GM12878 (cell line): ENCODE data around the gene CRAMP1. TPM values are rescaled to one million over a fixed set of nuclear protein-coding genes. Genes with fewer than 3 reads are reported as not detected.

Experiments
- ATAC-seq: fragments of 200-7000 bp; cut with Tn5 transposase; 3 replicates; pipeline ENCODE4 v1.9.1; 2020; ENCODE audit warnings: mild to moderate bottlenecking, moderate library complexity
- BruUV-seq: library from RNA; stranded (reverse); fragments of 400-500 nt; replicated peaks from 2 replicates; lab custom pipeline; 2021; lab: Mats Ljungman, UMichigan
- CTCF ChIA-PET: fragments of 300-600 bp; sonication (Branson Sonifier 250); formaldehyde crosslinking; extraction: SDS; loops from one replicate; lab custom pipeline; 2021; ENCODE audit warnings: inconsistent platforms; lab: Yijun Ruan, JAX
- POLR2A ChIA-PET: fragments of 350-600 bp; formaldehyde crosslinking; extraction: SDS; loops from one replicate; lab custom pipeline; 2021; ENCODE audit warnings: inconsistent platforms; lab: Charles Lee
- RAD21 ChIA-PET: fragments of 300-600 bp; sonication (Branson Sonifier 250); formaldehyde crosslinking; loops from one replicate; lab custom pipeline; 2023; ENCODE audit warnings: antibody characterized with exemption; ENCODE audit not compliant: unreplicated experiment; lab: Charles Lee
- SMC1A ChIA-PET: fragments of 300-600 bp; sonication (Branson Sonifier 250); formaldehyde crosslinking; loops from one replicate; lab custom pipeline; 2023; ENCODE audit not compliant: unreplicated experiment, uncharacterized antibody; lab: Charles Lee
- DNase-seq: peaks from one replicate; pipeline ENCODE4 v3.0.0-alpha.2; 2011; ENCODE audit warnings: low read depth, low spot score
- FAIRE-seq: peaks from 3 replicates; lab custom pipeline; 2011; peaks lifted over from hg19 to GRCh38; lab: Jason Lieb, UNC
- H2AFZ ChIP-seq: 2 replicates; pipeline ENCODE4 v1.6.0; 2011; ENCODE audit warnings: low read depth, low read length, control low read depth; ENCODE audit not compliant: control insufficient read depth
- H3K27ac ChIP-seq: 2 replicates; pipeline ENCODE4 v1.5.1; 2011; ENCODE audit warnings: control low read depth; ENCODE audit not compliant: control insufficient read depth, insufficient read depth
- H3K27me3 ChIP-seq, 2 experiments: replicated peaks in 1 of 2; 2 replicates each; pipeline versions ENCODE4 v1.6.0 to v1.6.1; 2011; ENCODE audit warnings: low read length in 1 of 2; ENCODE audit not compliant: control insufficient read depth in 2 of 2, insufficient read depth in 2 of 2
- H3K36me3 ChIP-seq, 2 experiments: 2 replicates each; pipeline ENCODE4 v1.5.1; 2011; ENCODE audit warnings: low read length in 1 of 2; ENCODE audit not compliant: control insufficient read depth in 2 of 2, insufficient read depth in 2 of 2
- H3K4me1 ChIP-seq: 2 replicates; pipeline ENCODE4 v1.6.1; 2011; ENCODE audit warnings: mild to moderate bottlenecking, low read length, moderate library complexity, mixed read lengths; ENCODE audit not compliant: control insufficient read depth, insufficient read depth
- H3K4me2 ChIP-seq: 2 replicates; pipeline ENCODE4 v1.6.0; 2011; ENCODE audit warnings: control low read depth; ENCODE audit not compliant: control insufficient read depth, insufficient read depth
- H3K4me3 ChIP-seq: fragments of 200-600 bp; sonication (generic); 2 replicates; pipeline ENCODE4 v1.5.1; 2016
- H3K79me2 ChIP-seq: 2 replicates; pipeline ENCODE4 v1.6.0; 2011; ENCODE audit warnings: low read length; ENCODE audit not compliant: control insufficient read depth, insufficient read depth
- H3K9ac ChIP-seq: 2 replicates; pipeline ENCODE4 v1.8.0; 2011; ENCODE audit warnings: low read length, control low read depth, mixed read lengths; ENCODE audit not compliant: control insufficient read depth, insufficient read depth
- H3K9me3 ChIP-seq: replicated peaks from 3 replicates; pipeline ENCODE4 v1.5.1; 2011; ENCODE audit warnings: mild to moderate bottlenecking, low read length; ENCODE audit not compliant: control insufficient read depth, insufficient read depth
- H4K20me1 ChIP-seq: 2 replicates; pipeline ENCODE4 v1.6.0; 2011; ENCODE audit not compliant: control insufficient read depth, insufficient read depth
- BMI1 ChIP-seq: fragments of 450-650 bp; IDR thresholded peaks from 2 replicates; pipeline ENCODE4 v1.6.1; 2016; ENCODE audit warnings: mild to moderate bottlenecking, moderate library complexity, borderline replicate concordance
- CEBPB ChIP-seq, 2 experiments: fragments of 150-350 bp in 1 of 2; IDR thresholded peaks; 2 replicates each; pipeline ENCODE4 v1.6.1; 2012 to 2014; ENCODE audit warnings: low read depth in 2 of 2, low read length in 2 of 2, borderline replicate concordance in 1 of 2, inconsistent platforms in 1 of 2
- CREM ChIP-seq: IDR thresholded peaks from 2 replicates; pipeline ENCODE4 v1.6.1; 2014; ENCODE audit warnings: antibody characterized with exemption, low read depth
- EGR1 ChIP-seq, 2 experiments: IDR thresholded peaks; 1 replicate in 1 of 2; 2 replicates in 1 of 2; pipeline ENCODE4 v1.6.1; 2011 to 2012; ENCODE audit warnings: low read depth in 2 of 2, low read length in 2 of 2, borderline replicate concordance in 1 of 2, mild to moderate bottlenecking in 1 of 2, moderate library complexity in 1 of 2
- MEF2B ChIP-seq: fragments of 450-650 bp; IDR thresholded peaks from 2 replicates; pipeline ENCODE4 v1.6.1; 2018; ENCODE audit warnings: mild to moderate bottlenecking, moderate library complexity; ENCODE audit not compliant: partially characterized antibody, poor library complexity, severe bottlenecking
- MYC ChIP-seq: IDR thresholded peaks from 2 replicates; pipeline ENCODE4 v1.6.1; 2011; ENCODE audit warnings: mild to moderate bottlenecking, low read length, moderate library complexity, inconsistent platforms; ENCODE audit not compliant: insufficient read depth, insufficient replicate concordance, insufficient read length, severe bottlenecking
- NFIC ChIP-seq: IDR thresholded peaks from 2 replicates; pipeline ENCODE4 v1.6.1; 2012; ENCODE audit warnings: low read depth, mild to moderate bottlenecking, inconsistent platforms, low read length, moderate library complexity
- NFXL1 ChIP-seq: fragments of 450-650 bp; IDR thresholded peaks from 2 replicates; pipeline ENCODE4 v1.6.1; 2017; ENCODE audit warnings: antibody characterized with exemption, mild to moderate bottlenecking, borderline replicate concordance
- POLR2AphosphoS5 ChIP-seq: IDR thresholded peaks from 2 replicates; pipeline ENCODE4 v1.6.1; 2011; ENCODE audit warnings: mild to moderate bottlenecking, low read length, inconsistent platforms
- RAD21 ChIP-seq: IDR thresholded peaks from 2 replicates; pipeline ENCODE4 v1.6.1; 2011; ENCODE audit warnings: mild to moderate bottlenecking, low read depth, low read length, moderate library complexity; ENCODE audit not compliant: insufficient read depth
- TCF12 ChIP-seq: IDR thresholded peaks from 2 replicates; pipeline ENCODE4 v1.6.1; 2011; ENCODE audit warnings: low read depth, mild to moderate bottlenecking, low read length
- WRNIP1 ChIP-seq: IDR thresholded peaks from 2 replicates; pipeline ENCODE4 v1.6.1; 2011; ENCODE audit warnings: low read depth, low read length, improper control_type of control experiment, borderline replicate concordance
- WGBS: methylation state at CpG from one replicate; pipeline ENCODE4 v1.1.6; 2016; ENCODE audit warnings: low lambda C conversion rate; ENCODE audit not compliant: insufficient replicate concordance, insufficient coverage; ENCODE audit errors: missing lambda C conversion rate; 5-methylcytosine and 5-hydroxymethylcytosine counted together
- in situ Hi-C: fragments of 300-500 bp; cut with MboI; formaldehyde crosslinking; loops from 9 replicates; pipeline ENCODE4 v1.14.3; 2018; ENCODE audit warnings: mixed read lengths
- intact Hi-C: fragments of 100-400 bp; cut with micrococcal nuclease; formaldehyde crosslinking; loops from one replicate; pipeline ENCODE4 v1.14.2; 2022; ENCODE audit not compliant: unreplicated experiment
- polyA plus RNA-seq, 11 experiments: library from polyadenylated mRNA; depleted of rRNA in 4 of 11; unstranded in 6 of 11; stranded (reverse) in 5 of 11; fragments of >200 nt; fragmentation: Nextera tagmentation in 4 of 11; fragmentation: Illumina TruSeq in 1 of 11; extraction: Ambion mirVana in 4 of 11; extraction: Trizol in 1 of 11; gene quantifications; 1 replicate in 1 of 11; 2 replicates in 10 of 11; pipeline versions ENCODE4 v1.2.1 to v1.2.3, GENCODE V29; 2011 to 2016; ENCODE audit warnings: inconsistent platforms in 2 of 11, missing spikeins in 2 of 11, low read depth in 1 of 11
- total RNA-seq, 4 experiments: library from RNA; depleted of rRNA in 3 of 4; stranded (reverse); fragments of >200 nt in 3 of 4; fragmentation: Illumina TruSeq in 1 of 4; extraction: Trizol in 1 of 4; gene quantifications; 2 replicates each; pipeline versions ENCODE4 v1.2.1 to v1.2.3, GENCODE V29; 2013 to 2021
- TF ChIP-seq, protein P1 (sequence below): fragments of 450-650 bp; IDR thresholded peaks from 2 replicates; pipeline ENCODE4 v1.6.1; 2017; ENCODE audit warnings: mild to moderate bottlenecking, moderate library complexity
- TF ChIP-seq, protein P2 (sequence below): IDR thresholded peaks from 2 replicates; pipeline ENCODE4 v1.6.1; 2011; ENCODE audit warnings: borderline replicate concordance, low read depth, mild to moderate bottlenecking, moderate library complexity, low read length; ENCODE audit not compliant: insufficient read depth, poor library complexity, severe bottlenecking

CRAMP1 gene
- total and polyA plus RNA-seq, 10 of the 15 experiments (the other 5 are each of a cell fraction or from before 2014, with no cell fraction given) = 0.37 to 9.8 (median 3.9) TPM

DNA sequence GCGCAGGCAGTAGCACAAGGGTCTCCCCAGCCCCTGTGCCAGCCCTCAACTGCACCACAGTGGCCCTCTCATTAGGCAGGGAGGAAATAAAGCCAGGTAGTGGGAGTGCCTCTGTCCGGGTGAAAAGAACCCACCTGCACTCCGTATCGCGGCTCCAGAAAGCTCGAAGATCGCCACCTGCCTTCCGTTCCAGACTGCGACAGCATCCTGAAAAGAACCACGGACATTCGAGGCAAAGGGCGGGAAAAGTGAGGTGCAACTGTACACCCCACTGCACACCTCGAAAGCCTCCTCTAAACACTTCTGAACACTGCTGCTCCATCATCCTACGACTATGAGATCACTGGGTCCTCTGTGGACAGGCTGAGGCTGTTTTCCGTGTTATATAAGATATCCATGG lies 29.0 kb upstream of the CRAMP1 start (continued):
- TF ChIP-seq, protein P1, sequence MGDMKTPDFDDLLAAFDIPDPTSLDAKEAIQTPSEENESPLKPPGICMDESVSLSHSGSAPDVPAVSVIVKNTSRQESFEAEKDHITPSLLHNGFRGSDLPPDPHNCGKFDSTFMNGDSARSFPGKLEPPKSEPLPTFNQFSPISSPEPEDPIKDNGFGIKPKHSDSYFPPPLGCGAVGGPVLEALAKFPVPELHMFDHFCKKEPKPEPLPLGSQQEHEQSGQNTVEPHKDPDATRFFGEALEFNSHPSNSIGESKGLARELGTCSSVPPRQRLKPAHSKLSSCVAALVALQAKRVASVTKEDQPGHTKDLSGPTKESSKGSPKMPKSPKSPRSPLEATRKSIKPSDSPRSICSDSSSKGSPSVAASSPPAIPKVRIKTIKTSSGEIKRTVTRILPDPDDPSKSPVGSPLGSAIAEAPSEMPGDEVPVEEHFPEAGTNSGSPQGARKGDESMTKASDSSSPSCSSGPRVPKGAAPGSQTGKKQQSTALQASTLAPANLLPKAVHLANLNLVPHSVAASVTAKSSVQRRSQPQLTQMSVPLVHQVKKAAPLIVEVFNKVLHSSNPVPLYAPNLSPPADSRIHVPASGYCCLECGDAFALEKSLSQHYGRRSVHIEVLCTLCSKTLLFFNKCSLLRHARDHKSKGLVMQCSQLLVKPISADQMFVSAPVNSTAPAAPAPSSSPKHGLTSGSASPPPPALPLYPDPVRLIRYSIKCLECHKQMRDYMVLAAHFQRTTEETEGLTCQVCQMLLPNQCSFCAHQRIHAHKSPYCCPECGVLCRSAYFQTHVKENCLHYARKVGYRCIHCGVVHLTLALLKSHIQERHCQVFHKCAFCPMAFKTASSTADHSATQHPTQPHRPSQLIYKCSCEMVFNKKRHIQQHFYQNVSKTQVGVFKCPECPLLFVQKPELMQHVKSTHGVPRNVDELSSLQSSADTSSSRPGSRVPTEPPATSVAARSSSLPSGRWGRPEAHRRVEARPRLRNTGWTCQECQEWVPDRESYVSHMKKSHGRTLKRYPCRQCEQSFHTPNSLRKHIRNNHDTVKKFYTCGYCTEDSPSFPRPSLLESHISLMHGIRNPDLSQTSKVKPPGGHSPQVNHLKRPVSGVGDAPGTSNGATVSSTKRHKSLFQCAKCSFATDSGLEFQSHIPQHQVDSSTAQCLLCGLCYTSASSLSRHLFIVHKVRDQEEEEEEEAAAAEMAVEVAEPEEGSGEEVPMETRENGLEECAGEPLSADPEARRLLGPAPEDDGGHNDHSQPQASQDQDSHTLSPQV = no peak
- no peak for TF ChIP-seq RAD21
- no peak for TF ChIP-seq TCF12

DNA sequence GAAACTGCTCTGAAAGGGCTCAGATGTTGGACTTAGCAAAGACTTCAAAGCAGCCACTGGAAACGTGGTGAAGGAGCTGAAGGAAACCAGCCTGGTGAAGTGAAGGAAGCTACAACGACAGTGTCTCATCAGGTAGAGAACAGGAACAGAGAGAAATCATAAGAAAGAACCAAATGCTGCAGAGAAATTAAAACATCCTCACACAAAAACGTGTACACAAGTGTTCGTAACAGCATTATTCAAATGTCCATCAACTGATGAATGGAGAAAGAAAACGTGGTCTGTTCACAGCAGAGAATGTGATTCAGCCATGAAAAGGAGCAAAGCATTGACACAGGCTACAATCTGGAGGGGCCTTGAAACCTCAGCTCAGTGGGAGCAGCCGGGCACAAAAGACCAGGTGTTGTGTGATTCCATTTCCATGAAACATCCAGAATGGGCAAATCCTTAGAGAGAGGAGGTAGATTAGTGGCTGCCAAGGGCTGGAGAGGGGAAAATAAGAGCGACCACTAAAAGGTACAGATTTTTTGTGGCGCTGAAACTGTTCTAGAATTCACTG lies 27.2 kb upstream of the CRAMP1 start:
- no peak overlapping the region for H3K9ac ChIP-seq
- H3K4me1 ChIP-seq = no peaks in the 10 kb centered on the region
- no peaks in the 10 kb centered on the region; the same call in 2 of the 3 replicates for H3K9me3 ChIP-seq
- intact Hi-C loops = no loop called here
- H3K27ac ChIP-seq = no peak overlapping the region
- H2AFZ ChIP-seq = no peak overlapping the region
- no peak for FAIRE-seq
- ChIA-PET POLR2A (no interaction called here), RAD21 (no interaction called here), SMC1A (interaction anchor here (0.7 kb wide), 1 partner anchor 86 kb away, joined by 3 read pairs; no protein-coding TSS in a partner anchor), CTCF (no interaction called here)
- no TSS peak for BruUV-seq
- no peak for DNase-seq
- H3K27me3 ChIP-seq = no peaks in the 10 kb centered on the region
- no peaks in the 10 kb centered on the region for H3K79me2 ChIP-seq
- TF ChIP-seq WRNIP1 (no peak), BMI1 (no peak), MYC (no peak), EGR1 (IDR thresholded peaks at IDR 0.05; ENCODE audit: borderline replicate concordance in 1 of 2, low read depth in 2 of 2, low read length in 2 of 2) (no peak), CEBPB (IDR thresholded peaks at IDR 0.05; ENCODE audit: borderline replicate concordance in 1 of 2, low read depth in 2 of 2, low read length in 2 of 2) (no peak), POLR2AphosphoS5 (no peak), MEF2B (no peak), NFXL1 (no peak), CREM (no peak), NFIC (no peak)
- TF ChIP-seq, protein P2, sequence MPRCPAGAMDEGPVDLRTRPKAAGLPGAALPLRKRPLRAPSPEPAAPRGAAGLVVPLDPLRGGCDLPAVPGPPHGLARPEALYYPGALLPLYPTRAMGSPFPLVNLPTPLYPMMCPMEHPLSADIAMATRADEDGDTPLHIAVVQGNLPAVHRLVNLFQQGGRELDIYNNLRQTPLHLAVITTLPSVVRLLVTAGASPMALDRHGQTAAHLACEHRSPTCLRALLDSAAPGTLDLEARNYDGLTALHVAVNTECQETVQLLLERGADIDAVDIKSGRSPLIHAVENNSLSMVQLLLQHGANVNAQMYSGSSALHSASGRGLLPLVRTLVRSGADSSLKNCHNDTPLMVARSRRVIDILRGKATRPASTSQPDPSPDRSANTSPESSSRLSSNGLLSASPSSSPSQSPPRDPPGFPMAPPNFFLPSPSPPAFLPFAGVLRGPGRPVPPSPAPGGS = no peak
- in situ Hi-C loops = no loop called here
- H3K4me3 ChIP-seq = no peak overlapping the region
- no peaks in the 10 kb centered on the region for H3K36me3 ChIP-seq
- WGBS = 56% methylated on average over 8 of the region's 8 CpGs
- no peak for ATAC-seq
- no peak overlapping the region for H3K4me2 ChIP-seq
- no peaks in the 10 kb centered on the region for H4K20me1 ChIP-seq
